SK-N-SH treated with all-trans-retinoic acid at 6 μM for 48 hours (cell line): Measurements from ENCODE around the gene POU2F3.

Source experiments
- ATAC-seq: fragments of 200-7000 bp; cut with Tn5 transposase; 3 replicates; pipeline ENCODE4 v1.9.1; 2020; ENCODE audit warnings: mild to moderate bottlenecking, moderate library complexity
- ARNTL ChIP-seq: fragments of 450-650 bp; formaldehyde crosslinking; IDR thresholded peaks from 2 replicates; pipeline ENCODE4 v1.5.0; 2020; ENCODE audit warnings: low read depth, mild to moderate bottlenecking, moderate library complexity, borderline replicate concordance
- BACH2 ChIP-seq: fragments of 250-450 bp; sonication (Bioruptor Pico); IDR thresholded peaks from 2 replicates; pipeline ENCODE4 v1.9.0; 2021; ENCODE audit warnings: mild to moderate bottlenecking, borderline replicate concordance
- CSDC2 ChIP-seq: fragments of 250-450 bp; sonication (Bioruptor Pico); IDR thresholded peaks from 2 replicates; pipeline ENCODE4 v1.5.0; 2020; ENCODE audit warnings: mild to moderate bottlenecking, moderate library complexity
- ESRRG ChIP-seq: fragments of 250-450 bp; sonication (Bioruptor Pico); IDR thresholded peaks from 2 replicates; pipeline ENCODE4 v1.6.1; 2021; ENCODE audit warnings: mild to moderate bottlenecking
- OSR1 ChIP-seq: fragments of 250-450 bp; sonication (Bioruptor Pico); IDR thresholded peaks from 2 replicates; pipeline ENCODE4 v1.8.0; 2022; ENCODE audit warnings: moderate library complexity, mild to moderate bottlenecking, inconsistent platforms
- PPARA ChIP-seq: fragments of 250-450 bp; sonication (Bioruptor Pico); IDR thresholded peaks from 2 replicates; pipeline ENCODE4 v1.5.0; 2020; ENCODE audit warnings: mild to moderate bottlenecking, borderline replicate concordance
- SNAI2 ChIP-seq: fragments of 250-450 bp; sonication (Bioruptor Pico); IDR thresholded peaks from 2 replicates; pipeline ENCODE4 v1.5.0; 2020; ENCODE audit warnings: mild to moderate bottlenecking, moderate library complexity
- TCF4 ChIP-seq: fragments of 250-450 bp; sonication (Bioruptor Pico); IDR thresholded peaks from 2 replicates; pipeline ENCODE4 v1.8.0; 2021; ENCODE audit warnings: mild to moderate bottlenecking, moderate library complexity, borderline replicate concordance
- ZC3H10 ChIP-seq: fragments of 250-450 bp; sonication (Bioruptor Pico); IDR thresholded peaks from 2 replicates; pipeline ENCODE4 v1.5.1; 2021; ENCODE audit warnings: mild to moderate bottlenecking, moderate library complexity
- ZFP3 ChIP-seq: fragments of 250-450 bp; sonication (Bioruptor Pico); IDR thresholded peaks from 2 replicates; pipeline ENCODE4 v1.5.0; 2020; ENCODE audit warnings: mild to moderate bottlenecking, moderate library complexity
- ZFP30 ChIP-seq: fragments of 450-650 bp; formaldehyde crosslinking; IDR thresholded peaks from 2 replicates; pipeline ENCODE4 v1.5.0; 2022; ENCODE audit warnings: mild to moderate bottlenecking, moderate library complexity
- ZNF565 ChIP-seq: fragments of 450-650 bp; formaldehyde crosslinking; conservative IDR thresholded peaks from 2 replicates; pipeline ENCODE4 v1.5.0; 2020; ENCODE audit warnings: low read depth, mild to moderate bottlenecking, moderate library complexity
- ZNF70 ChIP-seq: fragments of 450-650 bp; formaldehyde crosslinking; IDR thresholded peaks from 2 replicates; pipeline ENCODE4 v1.5.0; 2020; ENCODE audit warnings: mild to moderate bottlenecking, moderate library complexity
- ZNF8 ChIP-seq: fragments of 450-650 bp; formaldehyde crosslinking; IDR thresholded peaks from 2 replicates; pipeline ENCODE4 v1.5.0; 2020; ENCODE audit warnings: mild to moderate bottlenecking, moderate library complexity
- TF ChIP-seq, protein P1 (sequence below): fragments of 250-450 bp; sonication (Bioruptor Pico); IDR thresholded peaks from 2 replicates; pipeline ENCODE4 v1.8.0; 2020; ENCODE audit warnings: mild to moderate bottlenecking, moderate library complexity, borderline replicate concordance
- TF ChIP-seq, protein P2 (sequence below): fragments of 250-450 bp; sonication (Bioruptor Pico); IDR thresholded peaks from 2 replicates; pipeline ENCODE4 v1.5.1; 2020; ENCODE audit warnings: low read depth, mild to moderate bottlenecking, moderate library complexity
- TF ChIP-seq, protein P3 (sequence below): fragments of 250-450 bp; sonication (Bioruptor Pico); IDR thresholded peaks from 2 replicates; pipeline ENCODE4 v1.8.0; 2021; ENCODE audit warnings: low read depth, mild to moderate bottlenecking, moderate library complexity, borderline replicate concordance
- TF ChIP-seq, protein P4 (sequence below): fragments of 250-450 bp; sonication (Bioruptor Pico); IDR thresholded peaks from 2 replicates; pipeline ENCODE4 v1.5.1; 2021; ENCODE audit warnings: mild to moderate bottlenecking, moderate library complexity

The POU2F3 gene

DNA sequence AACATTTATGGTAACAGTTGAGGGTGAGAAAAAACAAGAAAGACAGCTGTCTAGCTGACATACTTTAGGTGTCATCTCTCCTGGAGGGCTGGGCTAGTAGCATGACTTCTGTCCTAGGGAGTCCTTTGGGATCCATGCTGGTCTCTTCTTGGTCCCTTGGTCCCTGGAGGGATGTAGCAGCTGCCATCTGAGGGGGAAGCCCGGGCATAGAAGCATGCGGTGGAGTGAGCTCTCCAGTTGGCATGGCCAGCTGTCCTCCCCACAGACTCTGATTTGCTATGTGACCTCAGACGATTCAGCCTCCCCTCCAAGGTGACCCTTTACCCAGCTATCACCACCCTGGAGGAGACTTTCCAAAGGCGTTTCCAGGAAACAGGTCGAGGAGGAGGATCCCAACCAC, 28.7 kb downstream of the POU2F3 start:
- no peak for ATAC-seq
- TF ChIP-seq SNAI2 (CRISPR knock-in tag), result no peak
- TF ChIP-seq OSR1, result no peak
- no peak for TF ChIP-seq PPARA

DNA sequence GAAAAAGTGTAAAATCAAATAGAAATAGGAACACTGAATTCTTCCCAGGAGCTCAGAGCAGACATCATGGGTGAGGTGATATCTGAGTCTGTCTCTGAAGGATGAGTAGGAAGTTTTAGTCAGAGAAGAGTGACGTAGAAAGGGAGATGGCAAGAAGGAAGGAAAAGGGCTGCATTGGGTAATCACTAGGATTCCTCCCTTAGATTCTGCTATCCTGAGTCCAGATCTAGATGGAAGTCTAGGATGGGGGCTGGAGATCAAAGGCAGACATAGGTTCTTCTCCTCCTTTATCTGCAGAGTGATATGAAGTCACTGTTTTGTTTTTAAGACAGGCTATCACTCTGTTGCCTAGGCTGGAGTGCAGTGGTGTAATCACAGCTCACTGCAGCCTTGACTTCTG, 30.4 kb downstream of the POU2F3 start:
- no peak for TF ChIP-seq SNAI2 (CRISPR knock-in tag)
- TF ChIP-seq ZNF565, result no peak
- no peak for TF ChIP-seq ZFP30 (CRISPR knock-in tag)
- TF ChIP-seq ZFP3, result no peak
- TF ChIP-seq CSDC2 (CRISPR knock-in tag), result no peak
- TF ChIP-seq, protein P1, sequence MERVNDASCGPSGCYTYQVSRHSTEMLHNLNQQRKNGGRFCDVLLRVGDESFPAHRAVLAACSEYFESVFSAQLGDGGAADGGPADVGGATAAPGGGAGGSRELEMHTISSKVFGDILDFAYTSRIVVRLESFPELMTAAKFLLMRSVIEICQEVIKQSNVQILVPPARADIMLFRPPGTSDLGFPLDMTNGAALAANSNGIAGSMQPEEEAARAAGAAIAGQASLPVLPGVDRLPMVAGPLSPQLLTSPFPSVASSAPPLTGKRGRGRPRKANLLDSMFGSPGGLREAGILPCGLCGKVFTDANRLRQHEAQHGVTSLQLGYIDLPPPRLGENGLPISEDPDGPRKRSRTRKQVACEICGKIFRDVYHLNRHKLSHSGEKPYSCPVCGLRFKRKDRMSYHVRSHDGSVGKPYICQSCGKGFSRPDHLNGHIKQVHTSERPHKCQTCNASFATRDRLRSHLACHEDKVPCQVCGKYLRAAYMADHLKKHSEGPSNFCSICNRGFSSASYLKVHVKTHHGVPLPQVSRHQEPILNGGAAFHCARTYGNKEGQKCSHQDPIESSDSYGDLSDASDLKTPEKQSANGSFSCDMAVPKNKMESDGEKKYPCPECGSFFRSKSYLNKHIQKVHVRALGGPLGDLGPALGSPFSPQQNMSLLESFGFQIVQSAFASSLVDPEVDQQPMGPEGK (CRISPR knock-in tag), result no peak
- TF ChIP-seq OSR1, result no peak
- TF ChIP-seq ESRRG (CRISPR knock-in tag), result no peak
- TF ChIP-seq, protein P2, sequence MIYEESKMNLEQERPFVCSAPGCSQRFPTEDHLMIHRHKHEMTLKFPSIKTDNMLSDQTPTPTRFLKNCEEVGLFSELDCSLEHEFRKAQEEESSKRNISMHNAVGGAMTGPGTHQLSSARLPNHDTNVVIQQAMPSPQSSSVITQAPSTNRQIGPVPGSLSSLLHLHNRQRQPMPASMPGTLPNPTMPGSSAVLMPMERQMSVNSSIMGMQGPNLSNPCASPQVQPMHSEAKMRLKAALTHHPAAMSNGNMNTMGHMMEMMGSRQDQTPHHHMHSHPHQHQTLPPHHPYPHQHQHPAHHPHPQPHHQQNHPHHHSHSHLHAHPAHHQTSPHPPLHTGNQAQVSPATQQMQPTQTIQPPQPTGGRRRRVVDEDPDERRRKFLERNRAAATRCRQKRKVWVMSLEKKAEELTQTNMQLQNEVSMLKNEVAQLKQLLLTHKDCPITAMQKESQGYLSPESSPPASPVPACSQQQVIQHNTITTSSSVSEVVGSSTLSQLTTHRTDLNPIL (CRISPR knock-in tag), result no peak
- TF ChIP-seq TCF4, result no peak
- TF ChIP-seq BACH2 (CRISPR knock-in tag), result no peak
- TF ChIP-seq PPARA, result no peak
- no peak for TF ChIP-seq ZNF8
- ATAC-seq, result no peak

DNA sequence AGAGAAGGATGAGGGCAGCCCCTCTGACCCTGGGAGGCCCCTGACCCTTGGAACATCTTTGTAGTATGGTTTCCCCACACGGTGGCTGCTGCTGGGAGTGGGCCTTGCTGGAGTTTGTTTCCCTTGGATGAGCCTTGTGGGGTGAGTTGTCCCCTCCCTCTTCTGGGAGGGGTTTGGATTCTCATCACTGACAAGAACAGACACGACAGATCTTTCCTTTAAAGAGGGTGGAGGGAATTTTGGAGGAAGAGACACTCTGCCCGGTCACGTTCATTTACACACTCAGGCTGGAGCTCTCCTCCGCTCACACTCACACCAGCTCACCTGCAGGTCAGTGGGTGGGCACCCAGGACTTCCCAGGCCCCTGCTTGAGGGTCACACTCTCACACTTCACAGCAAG, 31.7 kb downstream of the POU2F3 start:
- no peak for ATAC-seq

More for the DNA sequence above, 31.7 kb downstream of the POU2F3 start:
- no peak for TF ChIP-seq OSR1
- TF ChIP-seq ZC3H10 (CRISPR knock-in tag), result no peak
- TF ChIP-seq ZNF8, result no peak
- no peak for TF ChIP-seq CSDC2 (CRISPR knock-in tag)
- TF ChIP-seq, protein P3, sequence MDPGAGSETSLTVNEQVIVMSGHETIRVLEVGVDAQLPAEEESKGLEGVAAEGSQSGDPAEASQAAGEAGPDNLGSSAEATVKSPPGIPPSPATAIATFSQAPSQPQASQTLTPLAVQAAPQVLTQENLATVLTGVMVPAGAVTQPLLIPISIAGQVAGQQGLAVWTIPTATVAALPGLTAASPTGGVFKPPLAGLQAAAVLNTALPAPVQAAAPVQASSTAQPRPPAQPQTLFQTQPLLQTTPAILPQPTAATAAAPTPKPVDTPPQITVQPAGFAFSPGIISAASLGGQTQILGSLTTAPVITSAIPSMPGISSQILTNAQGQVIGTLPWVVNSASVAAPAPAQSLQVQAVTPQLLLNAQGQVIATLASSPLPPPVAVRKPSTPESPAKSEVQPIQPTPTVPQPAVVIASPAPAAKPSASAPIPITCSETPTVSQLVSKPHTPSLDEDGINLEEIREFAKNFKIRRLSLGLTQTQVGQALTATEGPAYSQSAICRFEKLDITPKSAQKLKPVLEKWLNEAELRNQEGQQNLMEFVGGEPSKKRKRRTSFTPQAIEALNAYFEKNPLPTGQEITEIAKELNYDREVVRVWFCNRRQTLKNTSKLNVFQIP (CRISPR knock-in tag), result no peak
- TF ChIP-seq, protein P4, sequence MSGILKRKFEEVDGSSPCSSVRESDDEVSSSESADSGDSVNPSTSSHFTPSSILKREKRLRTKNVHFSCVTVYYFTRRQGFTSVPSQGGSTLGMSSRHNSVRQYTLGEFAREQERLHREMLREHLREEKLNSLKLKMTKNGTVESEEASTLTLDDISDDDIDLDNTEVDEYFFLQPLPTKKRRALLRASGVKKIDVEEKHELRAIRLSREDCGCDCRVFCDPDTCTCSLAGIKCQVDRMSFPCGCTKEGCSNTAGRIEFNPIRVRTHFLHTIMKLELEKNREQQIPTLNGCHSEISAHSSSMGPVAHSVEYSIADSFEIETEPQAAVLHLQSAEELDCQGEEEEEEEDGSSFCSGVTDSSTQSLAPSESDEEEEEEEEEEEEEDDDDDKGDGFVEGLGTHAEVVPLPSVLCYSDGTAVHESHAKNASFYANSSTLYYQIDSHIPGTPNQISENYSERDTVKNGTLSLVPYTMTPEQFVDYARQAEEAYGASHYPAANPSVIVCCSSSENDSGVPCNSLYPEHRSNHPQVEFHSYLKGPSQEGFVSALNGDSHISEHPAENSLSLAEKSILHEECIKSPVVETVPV (CRISPR knock-in tag), result no peak
- no peak for TF ChIP-seq ZNF70 (CRISPR knock-in tag)
- no peak for TF ChIP-seq SNAI2 (CRISPR knock-in tag)
- TF ChIP-seq TCF4, result no peak
- no peak for TF ChIP-seq PPARA
- TF ChIP-seq, protein P2 (CRISPR knock-in tag), result no peak
- no peak for TF ChIP-seq ZFP3
- TF ChIP-seq, protein P1 (CRISPR knock-in tag), result no peak
- no peak for TF ChIP-seq ARNTL (CRISPR knock-in tag)
